Spleen (tissue), 3 donors: ENCODE results near the gene CCNL1.

ENCODE experiments used
- POLR2A ChIP-seq, 3 donors: fragments of 450-650 bp; IDR thresholded peaks; one replicate each; pipeline ENCODE4 v1.5.1; 2017; ENCODE audit warnings: antibody characterized with exemption in 3 of 3, mild to moderate bottlenecking in 1 of 3
- POLR2AphosphoS5 ChIP-seq, 3 donors: sonication (generic); formaldehyde crosslinking; IDR thresholded peaks; one replicate each; pipeline ENCODE4 v1.5.1; 2017; ENCODE audit warnings: antibody characterized with exemption in 3 of 3

DNA sequence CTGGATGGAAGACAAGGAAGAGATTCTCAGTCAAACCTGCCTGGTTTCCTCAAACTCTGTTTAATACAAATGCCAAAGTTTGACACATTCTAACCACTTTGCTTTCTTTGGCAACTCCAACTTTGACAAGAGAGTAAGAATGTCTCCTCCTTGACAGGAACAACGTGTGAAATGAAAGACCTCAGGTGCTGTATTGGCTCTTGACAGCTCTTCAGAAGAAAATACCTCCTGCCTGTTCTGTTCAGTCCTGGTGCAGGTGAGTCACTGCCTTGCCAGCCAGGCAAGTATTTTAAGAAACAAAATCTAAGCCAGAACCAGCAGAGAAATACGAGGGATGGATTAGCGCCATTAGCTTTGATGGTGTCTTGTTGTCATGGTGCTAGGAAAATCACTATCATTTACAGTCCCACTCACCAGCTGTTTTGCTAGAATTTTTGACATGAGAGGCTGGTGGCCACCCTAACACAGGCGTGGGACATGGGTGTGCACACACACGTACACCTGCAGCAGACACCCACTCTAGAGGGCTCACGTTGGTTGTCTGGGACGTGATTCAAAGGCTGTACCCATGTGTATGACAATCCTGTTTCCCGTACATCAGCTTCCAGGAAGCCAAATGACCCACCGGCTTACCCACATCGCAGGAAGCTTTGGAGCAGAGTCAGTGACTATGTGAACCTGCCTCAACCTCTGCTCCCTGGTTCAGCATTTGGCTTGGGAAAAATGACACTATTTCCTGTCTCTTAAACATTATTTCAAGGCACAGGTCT lies 60.4 kb downstream of the CCNL1 start:
- TF ChIP-seq POLR2AphosphoS5 (IDR thresholded peaks at IDR 0.05) (no peak), POLR2A (IDR thresholded peaks at IDR 0.05) (no peak)
